ENCODE results near the gene HOOK1. TPM values are rescaled to one million over a fixed set of nuclear protein-coding genes. Genes with fewer than 3 reads are reported as not detected.

Gene HOOK1
- total and polyA plus RNA-seq, 2 donors from 2014 or later, result 9.4 to 55.4 TPM

DNA sequence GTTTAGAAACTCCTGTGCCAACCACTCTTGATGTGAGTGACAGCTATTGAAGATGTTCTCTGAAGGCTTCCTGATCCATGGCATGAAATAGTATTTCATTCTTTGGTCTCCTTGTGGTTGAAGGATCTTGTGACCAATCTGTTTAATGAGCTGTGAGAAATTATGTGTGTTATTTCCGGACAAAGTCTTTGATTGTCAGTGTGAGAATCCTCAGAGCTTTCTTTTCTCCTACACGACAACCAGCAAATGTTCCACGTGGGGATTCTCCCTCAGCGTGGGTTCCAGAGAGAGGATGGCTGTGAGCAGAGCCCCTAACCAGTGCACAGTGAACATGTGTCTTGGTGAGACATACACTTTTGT lies 45.0 kb upstream of the HOOK1 start:
- H3K27ac ChIP-seq (ENCODE audit: low read depth in 2 of 2, low read length in 2 of 2), result no peak overlapping the region
- no peak overlapping the region for H3K9ac ChIP-seq (ENCODE audit: low read length in 3 of 3)
- H3K4me3 ChIP-seq (ENCODE audit: low read length in 3 of 3), result no peak overlapping the region
- H3K27me3 ChIP-seq (ENCODE audit: control insufficient read depth, insufficient read depth, low read length), result no peaks in the 10 kb centered on the region
- no peak for FAIRE-seq
- peak in 2 of 5 donors; percentile 22 to 38 for DNase-seq
- H3K4me1 ChIP-seq (ENCODE audit: control insufficient read depth in 2 of 3, insufficient read depth in 2 of 3, low read depth in 1 of 3, low read length in 3 of 3), result no peaks in the 10 kb centered on the region
- TF ChIP-seq, protein P1, sequence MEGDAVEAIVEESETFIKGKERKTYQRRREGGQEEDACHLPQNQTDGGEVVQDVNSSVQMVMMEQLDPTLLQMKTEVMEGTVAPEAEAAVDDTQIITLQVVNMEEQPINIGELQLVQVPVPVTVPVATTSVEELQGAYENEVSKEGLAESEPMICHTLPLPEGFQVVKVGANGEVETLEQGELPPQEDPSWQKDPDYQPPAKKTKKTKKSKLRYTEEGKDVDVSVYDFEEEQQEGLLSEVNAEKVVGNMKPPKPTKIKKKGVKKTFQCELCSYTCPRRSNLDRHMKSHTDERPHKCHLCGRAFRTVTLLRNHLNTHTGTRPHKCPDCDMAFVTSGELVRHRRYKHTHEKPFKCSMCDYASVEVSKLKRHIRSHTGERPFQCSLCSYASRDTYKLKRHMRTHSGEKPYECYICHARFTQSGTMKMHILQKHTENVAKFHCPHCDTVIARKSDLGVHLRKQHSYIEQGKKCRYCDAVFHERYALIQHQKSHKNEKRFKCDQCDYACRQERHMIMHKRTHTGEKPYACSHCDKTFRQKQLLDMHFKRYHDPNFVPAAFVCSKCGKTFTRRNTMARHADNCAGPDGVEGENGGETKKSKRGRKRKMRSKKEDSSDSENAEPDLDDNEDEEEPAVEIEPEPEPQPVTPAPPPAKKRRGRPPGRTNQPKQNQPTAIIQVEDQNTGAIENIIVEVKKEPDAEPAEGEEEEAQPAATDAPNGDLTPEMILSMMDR (IDR thresholded peaks at IDR 0.05; ENCODE audit: borderline replicate concordance, extremely low read depth, insufficient read depth), result no peak
- intact Hi-C loops (cut with DNase I), result no loop called here
- H3K36me3 ChIP-seq (ENCODE audit: control insufficient read depth in 2 of 3, insufficient read depth in 3 of 3, low read length in 3 of 3), result no peaks in the 10 kb centered on the region
- H3K9me3 ChIP-seq (ENCODE audit: control insufficient read depth in 2 of 3, insufficient read depth in 1 of 3, low read length in 3 of 3), result no peaks in the 10 kb centered on the region

DNA sequence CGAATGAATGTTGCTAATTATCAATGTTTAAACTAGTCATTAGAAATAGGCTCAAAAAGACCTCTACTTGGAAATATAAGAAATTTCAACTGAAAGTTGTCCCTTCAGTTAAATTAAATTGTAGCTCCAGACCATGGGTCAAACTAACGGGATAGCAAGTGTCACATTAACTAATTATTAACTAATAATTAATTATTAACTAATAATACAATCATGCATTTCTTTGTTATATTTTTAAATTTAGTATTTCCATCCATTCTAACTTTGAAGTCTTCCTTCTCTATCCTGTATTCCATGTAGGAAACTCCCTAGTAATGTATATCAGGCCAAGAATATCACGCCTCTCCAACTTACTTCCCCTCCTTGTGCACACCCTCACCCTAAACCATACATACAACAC lies 43.4 kb upstream of the HOOK1 start:
- no peaks in the 10 kb centered on the region for H3K27me3 ChIP-seq (ENCODE audit: control insufficient read depth, insufficient read depth, low read length)
- no peak overlapping the region for H3K4me3 ChIP-seq (ENCODE audit: low read length in 3 of 3)
- intact Hi-C loops (cut with DNase I), result no loop called here
- H3K9ac ChIP-seq (ENCODE audit: low read length in 3 of 3), result no peak overlapping the region
- no peaks in the 10 kb centered on the region for H3K4me1 ChIP-seq (ENCODE audit: control insufficient read depth in 2 of 3, insufficient read depth in 2 of 3, low read depth in 1 of 3, low read length in 3 of 3)
- H3K27ac ChIP-seq (ENCODE audit: low read depth in 2 of 2, low read length in 2 of 2), result no peak overlapping the region
- H3K36me3 ChIP-seq (ENCODE audit: control insufficient read depth in 2 of 3, insufficient read depth in 3 of 3, low read length in 3 of 3), result no peaks in the 10 kb centered on the region
- no peak for DNase-seq
- FAIRE-seq, result no peak
- TF ChIP-seq, protein P1 (IDR thresholded peaks at IDR 0.05; ENCODE audit: borderline replicate concordance, extremely low read depth, insufficient read depth), result no peak
- no peaks in the 10 kb centered on the region for H3K9me3 ChIP-seq (ENCODE audit: control insufficient read depth in 2 of 3, insufficient read depth in 1 of 3, low read length in 3 of 3)

DNA sequence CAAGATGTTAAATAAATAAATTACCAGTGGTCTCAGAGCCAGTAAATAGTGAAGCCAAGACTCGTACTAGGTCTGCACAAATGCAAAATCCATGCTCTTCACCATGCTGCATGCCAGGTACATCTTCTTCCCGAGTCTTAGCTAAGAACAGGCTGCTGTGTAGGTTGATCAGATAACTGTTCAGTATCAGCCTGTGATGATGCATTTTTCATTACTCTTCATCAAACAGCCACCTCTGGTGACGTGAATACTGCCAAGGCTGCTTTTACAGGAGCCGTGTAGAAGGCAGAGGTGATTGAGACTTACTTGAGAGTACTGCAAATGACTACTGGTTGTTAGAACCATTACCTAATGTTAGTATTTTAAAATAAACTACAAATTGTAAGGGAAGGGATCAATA lies 39.3 kb upstream of the HOOK1 start:
- no peak overlapping the region for H3K4me3 ChIP-seq (ENCODE audit: low read length in 3 of 3)
- intact Hi-C loops (cut with DNase I), result no loop called here
- TF ChIP-seq, protein P1 (IDR thresholded peaks at IDR 0.05; ENCODE audit: borderline replicate concordance, extremely low read depth, insufficient read depth), result no peak
- H3K9me3 ChIP-seq (ENCODE audit: control insufficient read depth in 2 of 3, insufficient read depth in 1 of 3, low read length in 3 of 3), result no peaks in the 10 kb centered on the region
- FAIRE-seq (no peak), DNase-seq (no peak)
- H3K36me3 ChIP-seq (ENCODE audit: control insufficient read depth in 2 of 3, insufficient read depth in 3 of 3, low read length in 3 of 3), result no peaks in the 10 kb centered on the region
- H3K4me1 ChIP-seq (ENCODE audit: control insufficient read depth in 2 of 3, insufficient read depth in 2 of 3, low read depth in 1 of 3, low read length in 3 of 3), result no peaks in the 10 kb centered on the region
- H3K9ac ChIP-seq (ENCODE audit: low read length in 3 of 3), result no peak overlapping the region
- H3K27me3 ChIP-seq (ENCODE audit: control insufficient read depth, insufficient read depth, low read length), result no peaks in the 10 kb centered on the region
- H3K27ac ChIP-seq (ENCODE audit: low read depth in 2 of 2, low read length in 2 of 2), result no peak overlapping the region

Data from kidney (tissue), 14 donors.